Endothelial cell of umbilical vein (primary cell): ENCODE data around the gene CXXC5. TPM values are rescaled to one million over a fixed set of nuclear protein-coding genes. Genes with fewer than 3 reads are reported as not detected.

ENCODE experiments used
- BruUV-seq: library from RNA; stranded (reverse); fragments of 400-500 nt; replicated peaks from 2 replicates; lab custom pipeline; 2021; lab: Mats Ljungman, UMichigan
- CTCF ChIA-PET: fragments of 300-600, 350-600 bp; sonication (Branson Sonifier 250); formaldehyde crosslinking; loops from one replicate; lab custom pipeline; 2021; ENCODE audit warnings: antibody characterized with exemption, inconsistent platforms; lab: Charles Lee
- POLR2A ChIA-PET: fragments of 300-600, 350-600 bp; sonication (Branson Sonifier 250); formaldehyde crosslinking; loops from one replicate; lab custom pipeline; 2021; ENCODE audit warnings: antibody characterized with exemption, inconsistent platforms; lab: Charles Lee
- DNase-seq: peaks from one replicate; pipeline ENCODE4 v3.0.0-alpha.2; 2011; ENCODE audit warnings: low read depth, low spot score
- FAIRE-seq: peaks from 2 replicates; lab custom pipeline; 2011; peaks lifted over from hg19 to GRCh38; lab: Jason Lieb, UNC
- H2AFZ ChIP-seq: 2 replicates; pipeline ENCODE4 v1.6.0; 2012; ENCODE audit warnings: low read depth, low read length, control low read depth, inconsistent platforms
- H3K27ac ChIP-seq: 2 replicates; pipeline ENCODE4 v1.5.1; 2011; ENCODE audit warnings: low read depth, mild to moderate bottlenecking, control low read depth, low read length, moderate library complexity; ENCODE audit not compliant: insufficient read depth
- H3K27me3 ChIP-seq, 2 experiments: 2 replicates each; pipeline versions ENCODE4 v1.6.0 to v1.6.1; 2011; ENCODE audit warnings: low read length in 2 of 2, mixed read lengths in 1 of 2; ENCODE audit not compliant: control insufficient read depth in 2 of 2, insufficient read depth in 2 of 2
- H3K36me3 ChIP-seq, 2 experiments: 2 replicates in 1 of 2; 3 replicates in 1 of 2; pipeline ENCODE4 v1.5.1; 2011; ENCODE audit warnings: low read length in 2 of 2, mild to moderate bottlenecking in 1 of 2, moderate library complexity in 1 of 2; ENCODE audit not compliant: control insufficient read depth in 2 of 2, insufficient read depth in 2 of 2; ENCODE audit errors: extremely low read depth in 1 of 2
- H3K4me1 ChIP-seq: 3 replicates; pipeline ENCODE4 v1.5.1; 2011; ENCODE audit warnings: mild to moderate bottlenecking, low read length; ENCODE audit not compliant: control insufficient read depth, insufficient read depth; ENCODE audit errors: extremely low read depth
- H3K4me2 ChIP-seq: 2 replicates; pipeline ENCODE4 v1.6.1; 2011; ENCODE audit warnings: low read length, control low read depth, mixed read lengths; ENCODE audit not compliant: insufficient read depth
- H3K4me3 ChIP-seq, 3 experiments: fragments of 200-600 bp in 1 of 3; sonication (generic), shearing (Covaris generic) in 1 of 3; replicated peaks in 1 of 3; 2 replicates each; pipeline ENCODE4 v1.5.1; 2011 to 2016; ENCODE audit warnings: control low read depth in 3 of 3, low read length in 3 of 3, mild to moderate bottlenecking in 2 of 3, inconsistent platforms in 1 of 3, low read depth in 1 of 3, moderate library complexity in 1 of 3; ENCODE audit not compliant: insufficient read depth in 1 of 3
- H3K79me2 ChIP-seq: 2 replicates; pipeline ENCODE4 v1.6.0; 2012; ENCODE audit warnings: low read length, inconsistent platforms; ENCODE audit not compliant: control insufficient read depth, insufficient read depth
- H3K9ac ChIP-seq: replicated peaks from 2 replicates; pipeline ENCODE3; 2011; ENCODE audit warnings: low read length, control low read depth; ENCODE audit not compliant: insufficient read depth; ENCODE audit errors: extremely low read depth
- H3K9me1 ChIP-seq: replicated peaks from 3 replicates; pipeline ENCODE4 v1.6.0; 2011; ENCODE audit warnings: mild to moderate bottlenecking, low read length; ENCODE audit not compliant: control insufficient read depth, insufficient read depth; ENCODE audit errors: extremely low read depth
- H3K9me3 ChIP-seq: replicated peaks from 2 replicates; pipeline ENCODE4 v1.5.1; 2012; ENCODE audit warnings: low read length, inconsistent platforms; ENCODE audit not compliant: control insufficient read depth, insufficient read depth
- H4K20me1 ChIP-seq: replicated peaks from 2 replicates; pipeline ENCODE3; 2011; ENCODE audit warnings: mild to moderate bottlenecking, low read length; ENCODE audit not compliant: control insufficient read depth, insufficient read depth; ENCODE audit errors: extremely low read depth
- EZH2 ChIP-seq: IDR thresholded peaks from 2 replicates; pipeline ENCODE4 v1.6.1; 2012; ENCODE audit warnings: borderline replicate concordance, low read depth, mild to moderate bottlenecking, moderate library complexity, low read length, inconsistent platforms; ENCODE audit not compliant: severe bottlenecking
- FOS ChIP-seq: IDR thresholded peaks from 2 replicates; pipeline ENCODE4 v1.6.1; 2011; ENCODE audit warnings: mild to moderate bottlenecking, low read length, moderate library complexity, borderline replicate concordance; ENCODE audit not compliant: insufficient read depth
- GATA2 ChIP-seq: IDR thresholded peaks from 2 replicates; pipeline ENCODE4 v1.7.0; 2011; ENCODE audit warnings: low read depth, mild to moderate bottlenecking, moderate library complexity, mixed read lengths, low read length; ENCODE audit not compliant: insufficient read length, insufficient read depth
- JUN ChIP-seq: IDR thresholded peaks from 2 replicates; pipeline ENCODE4 v1.6.1; 2011; ENCODE audit warnings: borderline replicate concordance, low read depth; ENCODE audit not compliant: insufficient read length, insufficient read depth
- MYC ChIP-seq: IDR thresholded peaks from one replicate; pipeline ENCODE4 v1.6.1; 2011; ENCODE audit warnings: mild to moderate bottlenecking, low read depth, low read length
- POLR2A ChIP-seq: IDR thresholded peaks from 2 replicates; pipeline ENCODE4 v1.6.1; 2012; ENCODE audit warnings: low read depth, mild to moderate bottlenecking, control low read depth, low read length
- POLR2AphosphoS5 ChIP-seq: IDR thresholded peaks from 2 replicates; pipeline ENCODE4 v1.6.1; 2012; ENCODE audit warnings: low read depth, mild to moderate bottlenecking, control low read depth, low read length, moderate library complexity; ENCODE audit not compliant: insufficient read depth
- dilution Hi-C: fragments of 300-500 bp; cut with MboI; formaldehyde crosslinking; loops from one replicate; pipeline ENCODE4 v1.15.0; 2019; ENCODE audit warnings: low sequenced_read_pairs; ENCODE audit not compliant: extremely low pct_ligation_motif_present
- intact Hi-C: fragments of 100-400 bp; cut with micrococcal nuclease; formaldehyde crosslinking; loops from one replicate; pipeline ENCODE4 v1.10.0; 2022
- polyA plus RNA-seq, 4 experiments: library from polyadenylated mRNA; depleted of rRNA in 3 of 4; stranded (reverse) in 3 of 4; unstranded in 1 of 4; fragments of >200 nt; gene quantifications; 2 replicates each; pipeline versions ENCODE4 v1.2.1 to v1.2.3, GENCODE V29; 2011 to 2012; ENCODE audit warnings: missing spikeins in 1 of 4
- total RNA-seq: library from RNA; stranded (reverse); gene quantifications from 2 replicates; pipeline ENCODE4 v1.2.3, GENCODE V29; 2021
- TF ChIP-seq, protein P1 (sequence below): IDR thresholded peaks from 2 replicates; pipeline ENCODE4 v1.6.1; 2011; ENCODE audit not compliant: insufficient read depth, insufficient read length
- TF ChIP-seq, protein P2 (sequence below), 2 donors: IDR thresholded peaks; 1 replicate in 1 of 2; 2 replicates in 1 of 2; pipeline ENCODE4 v1.5.1; 2011; ENCODE audit warnings: low read length in 2 of 2, mild to moderate bottlenecking in 2 of 2, moderate library complexity in 2 of 2, control low read depth in 1 of 2, inconsistent platforms in 1 of 2, low read depth in 1 of 2; ENCODE audit not compliant: insufficient read depth in 1 of 2; ENCODE audit errors: extremely low read depth in 1 of 2

CXXC5 gene
- total and polyA plus RNA-seq, 2 donors (not counting 3 experiments of a cell fraction or from before 2014, with no cell fraction given): 2.7 to 5.5 TPM

DNA sequence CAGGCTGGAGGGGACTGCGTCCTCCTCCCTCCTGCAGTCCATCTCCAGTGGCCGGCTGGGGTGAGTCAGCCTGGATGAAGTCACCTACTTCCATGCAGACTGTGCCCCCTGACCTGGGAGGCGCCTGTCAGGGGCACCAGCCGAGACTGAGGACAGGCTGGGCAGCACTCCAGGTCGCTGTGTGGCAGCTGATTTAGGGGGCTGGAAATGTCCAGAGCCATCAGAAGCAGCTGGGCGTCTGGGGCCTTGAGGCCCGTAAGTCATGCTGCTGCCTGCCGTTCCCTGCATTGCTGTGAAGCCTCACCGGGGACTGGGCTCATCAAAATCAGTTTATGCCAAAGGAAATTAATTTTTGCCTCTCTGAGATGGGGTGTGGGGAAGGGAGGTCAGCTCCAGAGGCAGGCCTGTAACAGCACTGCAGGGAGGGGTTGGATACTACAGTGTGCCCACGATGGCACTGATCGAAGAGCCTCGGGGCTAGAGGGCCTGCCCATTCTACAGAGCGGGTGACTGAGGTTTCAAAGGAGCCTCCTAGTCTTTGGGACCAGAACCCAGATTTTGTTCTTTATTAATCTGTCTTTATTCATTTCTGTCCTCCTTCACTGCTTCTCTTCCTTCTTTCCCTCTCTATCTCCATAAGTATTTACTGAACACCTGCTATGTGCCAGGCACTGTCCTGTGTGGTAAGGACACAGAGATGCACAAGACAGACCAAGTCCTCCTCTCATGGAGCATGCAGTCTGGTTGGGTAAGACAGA is 77.1 kb downstream of the CXXC5 start:
- intact Hi-C loops: no loop called here
- Histone ChIP-seq H2AFZ (no peak overlapping the region), H4K20me1 (no peaks in the 10 kb centered on the region), H3K4me1 (peaks cover 11% of the 10 kb centered on the region), H3K9me1 (no peaks in the 10 kb centered on the region), H3K36me3 (no peaks in the 10 kb centered on the region), H3K9me3 (no peaks in the 10 kb centered on the region), H3K27me3 (no peaks in the 10 kb centered on the region), H3K79me2 (no peaks in the 10 kb centered on the region), H3K4me2 (no peak overlapping the region), H3K27ac (peak overlapping the region; percentile 31), H3K4me3 (no peak overlapping the region), H3K9ac (no peak overlapping the region)
- BruUV-seq: no TSS peak
- ChIA-PET CTCF (interaction anchor here (0.8 to 1.3 kb wide), 3 partner anchors 40 to 54 kb away, joined by 3 to 4 read pairs (median 4); no protein-coding TSS in a partner anchor), POLR2A (no interaction called here)
- TF ChIP-seq, protein P1, sequence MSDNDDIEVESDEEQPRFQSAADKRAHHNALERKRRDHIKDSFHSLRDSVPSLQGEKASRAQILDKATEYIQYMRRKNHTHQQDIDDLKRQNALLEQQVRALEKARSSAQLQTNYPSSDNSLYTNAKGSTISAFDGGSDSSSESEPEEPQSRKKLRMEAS: no peak
- TF ChIP-seq JUN (peak; percentile 74), POLR2A (no peak), EZH2 (no peak), GATA2 (no peak), FOS (peak; percentile 88), MYC (no peak), POLR2AphosphoS5 (peak; percentile 59)
- TF ChIP-seq, protein P2, sequence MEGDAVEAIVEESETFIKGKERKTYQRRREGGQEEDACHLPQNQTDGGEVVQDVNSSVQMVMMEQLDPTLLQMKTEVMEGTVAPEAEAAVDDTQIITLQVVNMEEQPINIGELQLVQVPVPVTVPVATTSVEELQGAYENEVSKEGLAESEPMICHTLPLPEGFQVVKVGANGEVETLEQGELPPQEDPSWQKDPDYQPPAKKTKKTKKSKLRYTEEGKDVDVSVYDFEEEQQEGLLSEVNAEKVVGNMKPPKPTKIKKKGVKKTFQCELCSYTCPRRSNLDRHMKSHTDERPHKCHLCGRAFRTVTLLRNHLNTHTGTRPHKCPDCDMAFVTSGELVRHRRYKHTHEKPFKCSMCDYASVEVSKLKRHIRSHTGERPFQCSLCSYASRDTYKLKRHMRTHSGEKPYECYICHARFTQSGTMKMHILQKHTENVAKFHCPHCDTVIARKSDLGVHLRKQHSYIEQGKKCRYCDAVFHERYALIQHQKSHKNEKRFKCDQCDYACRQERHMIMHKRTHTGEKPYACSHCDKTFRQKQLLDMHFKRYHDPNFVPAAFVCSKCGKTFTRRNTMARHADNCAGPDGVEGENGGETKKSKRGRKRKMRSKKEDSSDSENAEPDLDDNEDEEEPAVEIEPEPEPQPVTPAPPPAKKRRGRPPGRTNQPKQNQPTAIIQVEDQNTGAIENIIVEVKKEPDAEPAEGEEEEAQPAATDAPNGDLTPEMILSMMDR (IDR thresholded peaks at IDR 0.05; ENCODE audit: extremely low read depth in 1 of 2, insufficient read depth in 1 of 2, low read depth in 1 of 2, low read length in 2 of 2): no peak
- DNase-seq: peak; percentile 86
- FAIRE-seq: peak; percentile 95
- dilution Hi-C loops: no loop called here
